Bone marrow (tissue), 2 donors: ENCODE results near the gene DDC.

Source experiments
- DNase-seq, 2 donors: peaks; one replicate each; lab custom pipeline; 2025; lab: John Stamatoyannopoulos, UW

DDC gene

GRCh38 chr7:50412973-50413372, 152.2 kb downstream of the DDC start:
- DNase-seq: no peak

GRCh38 chr7:50411332-50411731, 153.9 kb downstream of the DDC start:
- DNase-seq: no peak

- DNase-seq: peak; percentile 15 to 61
These were observed 155.1 kb downstream of the DDC start for GRCh38 chr7:50409856-50410745.
